AG04450 (cell line): ENCODE results near the gene IL20. TPM values are rescaled to one million over a fixed set of nuclear protein-coding genes. Genes with fewer than 3 reads are reported as not detected.

ENCODE experiments used
- CTCF ChIA-PET: fragments of 300-600, 350-600 bp; formaldehyde crosslinking; extraction: SDS; loops from one replicate; lab custom pipeline; 2022; ENCODE audit warnings: antibody characterized with exemption, inconsistent platforms; lab: Charles Lee
- POLR2A ChIA-PET: fragments of 350-600 bp; formaldehyde crosslinking; extraction: SDS; loops from one replicate; lab custom pipeline; 2021; ENCODE audit warnings: antibody characterized with exemption, inconsistent platforms; lab: Yijun Ruan, JAX
- DNase-seq: peaks from one replicate; pipeline ENCODE4 v3.0.0-alpha.2; 2011; ENCODE audit warnings: low read depth, low spot score
- H3K27ac ChIP-seq: one replicate; pipeline ENCODE4 v1.5.1; 2012; ENCODE audit warnings: low read depth, low read length, control low read depth
- H3K27me3 ChIP-seq: one replicate; pipeline ENCODE4 v1.6.0; 2012; ENCODE audit warnings: low read length; ENCODE audit not compliant: control insufficient read depth, insufficient read depth
- H3K4me3 ChIP-seq: 2 replicates; pipeline ENCODE4 v1.5.1; 2011; ENCODE audit warnings: mild to moderate bottlenecking, low read depth, low read length, control low read depth
- H3K9me3 ChIP-seq: 2 replicates; pipeline ENCODE4 v1.5.1; 2012; ENCODE audit warnings: low read length; ENCODE audit not compliant: control insufficient read depth, insufficient read depth
- polyA plus RNA-seq: library from polyadenylated mRNA; depleted of rRNA; stranded (reverse); fragments of >200 nt; gene quantifications from 2 replicates; pipeline ENCODE4 v1.2.3, GENCODE V29; 2011
- TF ChIP-seq, protein P1 (sequence below): IDR thresholded peaks from 2 replicates; pipeline ENCODE4 v1.5.1; 2011; ENCODE audit warnings: low read depth, low read length, control low read depth, inconsistent platforms

Gene IL20
- polyA plus RNA-seq, 1 experiment, result not detected

DNA sequence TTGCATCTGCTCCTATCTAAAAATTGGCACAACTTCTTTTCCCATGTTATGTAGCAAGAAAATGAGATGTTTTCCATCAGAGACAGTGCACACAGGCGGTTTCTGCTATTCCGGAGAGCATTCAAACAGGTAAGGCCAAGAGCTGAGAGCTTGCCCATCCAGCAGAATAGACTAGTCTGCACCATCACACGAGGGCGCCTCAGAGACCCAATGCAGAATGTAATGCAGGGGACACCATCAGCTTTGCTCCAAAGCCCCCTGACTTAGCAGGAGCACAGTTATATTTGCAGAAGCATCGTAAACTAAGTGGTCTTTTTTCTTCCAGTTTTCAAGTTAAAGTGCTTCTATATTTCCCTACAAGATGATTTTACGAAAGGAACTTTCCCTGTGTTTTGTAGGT lies 36.5 kb downstream of the IL20 start:
- H3K27ac ChIP-seq, result no peak overlapping the region
- CTCF ChIA-PET, result interaction anchor here (1.0 kb wide), 1 partner anchor 271 kb away, joined by 3 read pairs; no protein-coding TSS in a partner anchor
- H3K4me3 ChIP-seq, result no peak overlapping the region
- no peak for DNase-seq
- TF ChIP-seq, protein P1, sequence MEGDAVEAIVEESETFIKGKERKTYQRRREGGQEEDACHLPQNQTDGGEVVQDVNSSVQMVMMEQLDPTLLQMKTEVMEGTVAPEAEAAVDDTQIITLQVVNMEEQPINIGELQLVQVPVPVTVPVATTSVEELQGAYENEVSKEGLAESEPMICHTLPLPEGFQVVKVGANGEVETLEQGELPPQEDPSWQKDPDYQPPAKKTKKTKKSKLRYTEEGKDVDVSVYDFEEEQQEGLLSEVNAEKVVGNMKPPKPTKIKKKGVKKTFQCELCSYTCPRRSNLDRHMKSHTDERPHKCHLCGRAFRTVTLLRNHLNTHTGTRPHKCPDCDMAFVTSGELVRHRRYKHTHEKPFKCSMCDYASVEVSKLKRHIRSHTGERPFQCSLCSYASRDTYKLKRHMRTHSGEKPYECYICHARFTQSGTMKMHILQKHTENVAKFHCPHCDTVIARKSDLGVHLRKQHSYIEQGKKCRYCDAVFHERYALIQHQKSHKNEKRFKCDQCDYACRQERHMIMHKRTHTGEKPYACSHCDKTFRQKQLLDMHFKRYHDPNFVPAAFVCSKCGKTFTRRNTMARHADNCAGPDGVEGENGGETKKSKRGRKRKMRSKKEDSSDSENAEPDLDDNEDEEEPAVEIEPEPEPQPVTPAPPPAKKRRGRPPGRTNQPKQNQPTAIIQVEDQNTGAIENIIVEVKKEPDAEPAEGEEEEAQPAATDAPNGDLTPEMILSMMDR, result no peak
- H3K27me3 ChIP-seq, result no peaks in the 10 kb centered on the region
- POLR2A ChIA-PET, result no interaction called here
- no peaks in the 10 kb centered on the region for H3K9me3 ChIP-seq

DNA sequence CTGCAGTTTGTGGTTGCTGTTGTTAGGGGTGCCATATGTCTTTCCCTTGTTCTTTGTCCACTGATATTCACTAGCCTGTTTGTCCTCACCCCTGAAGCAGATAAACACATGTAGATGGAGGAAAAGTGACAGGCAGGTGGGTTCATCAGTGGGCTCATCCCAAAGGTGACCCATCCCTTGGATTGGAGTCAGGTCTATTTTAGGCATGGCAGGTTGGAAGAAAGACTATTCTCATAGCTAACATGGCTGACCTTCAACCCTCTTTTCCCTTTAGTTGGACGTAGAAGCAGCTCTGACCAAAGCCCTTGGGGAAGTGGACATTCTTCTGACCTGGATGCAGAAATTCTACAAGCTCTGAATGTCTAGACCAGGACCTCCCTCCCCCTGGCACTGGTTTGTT lies 37.3 kb downstream of the IL20 start:
- ChIA-PET POLR2A (no interaction called here), CTCF (interaction anchor here (1.0 kb wide), 3 partner anchors 9 to 272 kb away, joined by 3 read pairs; partner anchors contain the start of gene IL20)
- DNase-seq, result no peak
- no peaks in the 10 kb centered on the region for H3K27me3 ChIP-seq
- no peak overlapping the region for H3K27ac ChIP-seq
- TF ChIP-seq, protein P1, result no peak
- no peak overlapping the region for H3K4me3 ChIP-seq
- H3K9me3 ChIP-seq, result peaks cover 4% of the 10 kb centered on the region; the same call in 1 of the 2 replicates

- no peak for DNase-seq
- POLR2A ChIA-PET, result interaction anchor here (0.7 kb wide), 1 partner anchor 80 kb away, joined by 3 read pairs; no protein-coding TSS in a partner anchor
- no peak overlapping the region for H3K27ac ChIP-seq
- H3K27me3 ChIP-seq, result no peaks in the 10 kb centered on the region
- TF ChIP-seq, protein P1, result no peak
- CTCF ChIA-PET, result interaction anchor here (0.7 to 1.2 kb wide), 3 partner anchors 8 to 178 kb away, joined by 3 read pairs; no protein-coding TSS in a partner anchor
- no peak overlapping the region for H3K4me3 ChIP-seq
- H3K9me3 ChIP-seq, result peaks cover 8% of the 10 kb centered on the region; the same call in 1 of the 2 replicates
Observed at GRCh38 chr1:206903687-206904086, 38.3 kb downstream of the IL20 start.

GRCh38 chr1:206904423-206905142 lies 39.2 kb downstream of the IL20 start:
- DNase-seq, result no peak
- Histone ChIP-seq H3K4me3 (no peak overlapping the region), H3K9me3 (peaks cover 8% of the 10 kb centered on the region; the same call in 1 of the 2 replicates), H3K27ac (peak overlapping the region; percentile 68), H3K27me3 (no peaks in the 10 kb centered on the region)
- ChIA-PET POLR2A (no interaction called here), CTCF (interaction anchor here (0.6 to 1.2 kb wide), 3 partner anchors 170 to 179 kb away, joined by 3 read pairs; no protein-coding TSS in a partner anchor)
- TF ChIP-seq, protein P1, result no peak
